ENCODE measurements around the gene ARPC2.

DNA sequence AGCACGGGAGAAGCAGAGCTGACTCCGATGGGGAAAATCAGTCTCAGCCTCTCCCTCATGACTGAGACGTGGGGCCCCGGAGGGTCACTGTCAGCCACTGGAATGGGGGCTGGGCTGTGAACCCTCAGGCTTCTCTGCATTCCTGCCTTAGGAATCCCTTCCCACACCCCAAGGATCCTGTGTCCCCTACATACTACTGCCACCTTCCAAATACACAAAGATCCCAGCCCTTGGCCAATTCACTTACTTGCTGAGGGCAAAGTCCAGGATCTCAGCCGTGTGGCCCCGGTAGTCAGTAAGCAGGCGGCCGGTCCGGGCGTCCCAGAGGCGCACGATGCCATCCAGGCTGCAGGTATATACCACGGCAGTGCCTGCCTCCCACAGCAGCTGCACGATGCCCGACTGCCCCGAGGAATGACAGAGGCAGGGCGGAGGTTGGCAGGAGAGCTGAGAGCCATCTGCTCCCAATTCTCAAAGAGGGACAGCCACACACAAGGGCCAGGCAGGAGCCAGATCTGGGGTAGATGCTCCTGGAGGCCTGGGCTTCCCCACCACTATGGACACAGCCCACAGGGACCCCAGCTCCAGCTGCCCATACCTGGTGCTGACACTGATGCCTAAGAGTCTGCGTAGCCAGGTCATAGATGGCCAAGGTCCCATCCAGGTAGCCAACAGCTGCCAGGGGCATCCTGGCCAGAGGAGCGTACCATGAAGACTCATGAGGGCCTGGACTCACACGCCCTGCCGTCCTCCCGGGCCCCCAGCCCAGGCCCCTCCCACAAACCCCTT is 48.0 kb downstream of the ARPC2 start:
- TF ChIP-seq, protein P1, sequence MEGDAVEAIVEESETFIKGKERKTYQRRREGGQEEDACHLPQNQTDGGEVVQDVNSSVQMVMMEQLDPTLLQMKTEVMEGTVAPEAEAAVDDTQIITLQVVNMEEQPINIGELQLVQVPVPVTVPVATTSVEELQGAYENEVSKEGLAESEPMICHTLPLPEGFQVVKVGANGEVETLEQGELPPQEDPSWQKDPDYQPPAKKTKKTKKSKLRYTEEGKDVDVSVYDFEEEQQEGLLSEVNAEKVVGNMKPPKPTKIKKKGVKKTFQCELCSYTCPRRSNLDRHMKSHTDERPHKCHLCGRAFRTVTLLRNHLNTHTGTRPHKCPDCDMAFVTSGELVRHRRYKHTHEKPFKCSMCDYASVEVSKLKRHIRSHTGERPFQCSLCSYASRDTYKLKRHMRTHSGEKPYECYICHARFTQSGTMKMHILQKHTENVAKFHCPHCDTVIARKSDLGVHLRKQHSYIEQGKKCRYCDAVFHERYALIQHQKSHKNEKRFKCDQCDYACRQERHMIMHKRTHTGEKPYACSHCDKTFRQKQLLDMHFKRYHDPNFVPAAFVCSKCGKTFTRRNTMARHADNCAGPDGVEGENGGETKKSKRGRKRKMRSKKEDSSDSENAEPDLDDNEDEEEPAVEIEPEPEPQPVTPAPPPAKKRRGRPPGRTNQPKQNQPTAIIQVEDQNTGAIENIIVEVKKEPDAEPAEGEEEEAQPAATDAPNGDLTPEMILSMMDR (IDR thresholded peaks at IDR 0.05 in 2 of 3, conservative IDR thresholded peaks at IDR 0.05 in 1 of 3; ENCODE audit: control insufficient read depth in 2 of 3, extremely low read depth in 1 of 3, insufficient read depth in 1 of 3, low read depth in 3 of 3, low read length in 3 of 3), result no peak
- TF ChIP-seq POLR2A (IDR thresholded peaks at IDR 0.05; ENCODE audit: low read depth, low read length), result no peak
- no peak for TF ChIP-seq RAD51 (IDR thresholded peaks at IDR 0.05)
- TF ChIP-seq, protein P2, sequence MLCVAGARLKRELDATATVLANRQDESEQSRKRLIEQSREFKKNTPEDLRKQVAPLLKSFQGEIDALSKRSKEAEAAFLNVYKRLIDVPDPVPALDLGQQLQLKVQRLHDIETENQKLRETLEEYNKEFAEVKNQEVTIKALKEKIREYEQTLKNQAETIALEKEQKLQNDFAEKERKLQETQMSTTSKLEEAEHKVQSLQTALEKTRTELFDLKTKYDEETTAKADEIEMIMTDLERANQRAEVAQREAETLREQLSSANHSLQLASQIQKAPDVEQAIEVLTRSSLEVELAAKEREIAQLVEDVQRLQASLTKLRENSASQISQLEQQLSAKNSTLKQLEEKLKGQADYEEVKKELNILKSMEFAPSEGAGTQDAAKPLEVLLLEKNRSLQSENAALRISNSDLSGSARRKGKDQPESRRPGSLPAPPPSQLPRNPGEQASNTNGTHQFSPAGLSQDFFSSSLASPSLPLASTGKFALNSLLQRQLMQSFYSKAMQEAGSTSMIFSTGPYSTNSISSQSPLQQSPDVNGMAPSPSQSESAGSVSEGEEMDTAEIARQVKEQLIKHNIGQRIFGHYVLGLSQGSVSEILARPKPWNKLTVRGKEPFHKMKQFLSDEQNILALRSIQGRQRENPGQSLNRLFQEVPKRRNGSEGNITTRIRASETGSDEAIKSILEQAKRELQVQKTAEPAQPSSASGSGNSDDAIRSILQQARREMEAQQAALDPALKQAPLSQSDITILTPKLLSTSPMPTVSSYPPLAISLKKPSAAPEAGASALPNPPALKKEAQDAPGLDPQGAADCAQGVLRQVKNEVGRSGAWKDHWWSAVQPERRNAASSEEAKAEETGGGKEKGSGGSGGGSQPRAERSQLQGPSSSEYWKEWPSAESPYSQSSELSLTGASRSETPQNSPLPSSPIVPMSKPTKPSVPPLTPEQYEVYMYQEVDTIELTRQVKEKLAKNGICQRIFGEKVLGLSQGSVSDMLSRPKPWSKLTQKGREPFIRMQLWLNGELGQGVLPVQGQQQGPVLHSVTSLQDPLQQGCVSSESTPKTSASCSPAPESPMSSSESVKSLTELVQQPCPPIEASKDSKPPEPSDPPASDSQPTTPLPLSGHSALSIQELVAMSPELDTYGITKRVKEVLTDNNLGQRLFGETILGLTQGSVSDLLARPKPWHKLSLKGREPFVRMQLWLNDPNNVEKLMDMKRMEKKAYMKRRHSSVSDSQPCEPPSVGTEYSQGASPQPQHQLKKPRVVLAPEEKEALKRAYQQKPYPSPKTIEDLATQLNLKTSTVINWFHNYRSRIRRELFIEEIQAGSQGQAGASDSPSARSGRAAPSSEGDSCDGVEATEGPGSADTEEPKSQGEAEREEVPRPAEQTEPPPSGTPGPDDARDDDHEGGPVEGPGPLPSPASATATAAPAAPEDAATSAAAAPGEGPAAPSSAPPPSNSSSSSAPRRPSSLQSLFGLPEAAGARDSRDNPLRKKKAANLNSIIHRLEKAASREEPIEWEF (IDR thresholded peaks at IDR 0.05; ENCODE audit: insufficient replicate concordance, low read depth, low read length), result no peak
- no peak for TF ChIP-seq TCF7 (IDR thresholded peaks at IDR 0.05; ENCODE audit: borderline replicate concordance)
- no peak for TF ChIP-seq EGR1 (IDR thresholded peaks at IDR 0.05; ENCODE audit: borderline replicate concordance in 1 of 2, low read depth in 2 of 2, low read length in 2 of 2)
- TF ChIP-seq, protein P3, sequence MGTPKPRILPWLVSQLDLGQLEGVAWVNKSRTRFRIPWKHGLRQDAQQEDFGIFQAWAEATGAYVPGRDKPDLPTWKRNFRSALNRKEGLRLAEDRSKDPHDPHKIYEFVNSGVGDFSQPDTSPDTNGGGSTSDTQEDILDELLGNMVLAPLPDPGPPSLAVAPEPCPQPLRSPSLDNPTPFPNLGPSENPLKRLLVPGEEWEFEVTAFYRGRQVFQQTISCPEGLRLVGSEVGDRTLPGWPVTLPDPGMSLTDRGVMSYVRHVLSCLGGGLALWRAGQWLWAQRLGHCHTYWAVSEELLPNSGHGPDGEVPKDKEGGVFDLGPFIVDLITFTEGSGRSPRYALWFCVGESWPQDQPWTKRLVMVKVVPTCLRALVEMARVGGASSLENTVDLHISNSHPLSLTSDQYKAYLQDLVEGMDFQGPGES (IDR thresholded peaks at IDR 0.05), result no peak

Measured in GM12878 (cell line).